ENCODE results near the gene CAPN7.
"Not testable (repeated sequence)": the region's sequence is repeated elsewhere in the genome, so short reads cannot be mapped to it uniquely, and the experiment has no call there.

The CAPN7 gene

GRCh38 chr3:15181511-15181910 lies 24.5 kb upstream of the CAPN7 start:
- DNase-seq (ENCODE audit: extremely low spot score): no peak
- CTCF ChIA-PET: interaction anchor here (1.9 kb wide), 1 partner anchor 21 kb away, joined by 8 read pairs; no protein-coding TSS in a partner anchor
- POLR2A ChIA-PET: no interaction called here
- TF ChIP-seq CTCF (IDR thresholded peaks at IDR 0.05; ENCODE audit: control extremely low read depth, extremely low read depth, low read depth, missing control alignments): no peak

- TF ChIP-seq CTCF (IDR thresholded peaks at IDR 0.05; ENCODE audit: control extremely low read depth, extremely low read depth, low read depth, missing control alignments): no peak
- ChIA-PET CTCF (interaction anchor here (1.0 to 1.9 kb wide), 3 partner anchors 17 to 23 kb away, joined by 4 to 8 read pairs (median 6); partner anchors contain the start of gene CAPN7), POLR2A (no interaction called here)
- no peak for DNase-seq (ENCODE audit: extremely low spot score)
Observed at GRCh38 chr3:15181963-15182362, 24.1 kb upstream of the CAPN7 start.

- ChIA-PET CTCF (interaction anchor here (1.5 to 1.9 kb wide), 2 partner anchors 19 to 22 kb away, joined by 6 to 8 read pairs; partner anchors contain the start of gene CAPN7), POLR2A (no interaction called here)
- no peak for TF ChIP-seq CTCF (IDR thresholded peaks at IDR 0.05; ENCODE audit: control extremely low read depth, extremely low read depth, low read depth, missing control alignments)
- DNase-seq (ENCODE audit: extremely low spot score): no peak
Observed at GRCh38 chr3:15183011-15183410, 23.0 kb upstream of the CAPN7 start.

- POLR2A ChIA-PET: no interaction called here
- CTCF ChIA-PET: interaction anchor here (0.7 to 2.2 kb wide), 7 partner anchors 11 to 77 kb away, joined by 3 to 15 read pairs (median 4); partner anchors contain the start of gene CAPN7
- DNase-seq (ENCODE audit: extremely low spot score): no peak
- no peak for TF ChIP-seq CTCF (IDR thresholded peaks at IDR 0.05; ENCODE audit: control extremely low read depth, extremely low read depth, low read depth, missing control alignments)
Observed at GRCh38 chr3:15185404-15185803, 20.6 kb upstream of the CAPN7 start.

GRCh38 chr3:15186101-15186476 lies 20.0 kb upstream of the CAPN7 start:
- ChIA-PET CTCF (interaction anchor here (1.2 to 2.2 kb wide), 3 partner anchors 17 to 78 kb away, joined by 3 to 15 read pairs (median 5); partner anchors contain the start of gene CAPN7), POLR2A (no interaction called here)
- TF ChIP-seq CTCF (IDR thresholded peaks at IDR 0.05; ENCODE audit: control extremely low read depth, extremely low read depth, low read depth, missing control alignments): no peak
- DNase-seq (ENCODE audit: extremely low spot score): no peak

- DNase-seq (ENCODE audit: extremely low spot score); POLR2A ChIA-PET: not testable (repeated sequence)
- CTCF ChIA-PET: interaction anchor here (1.2 to 2.2 kb wide), 3 partner anchors 16 to 78 kb away, joined by 3 to 15 read pairs (median 5); partner anchors contain the start of gene CAPN7
Observed at GRCh38 chr3:15186477-15187164, 19.4 kb upstream of the CAPN7 start.

GRCh38 chr3:15197340-15198029 lies 8.6 kb upstream of the CAPN7 start:
- POLR2A ChIA-PET: no interaction called here
- CTCF ChIA-PET: interaction anchor here (1.1 to 4.8 kb wide), 6 partner anchors 7 to 208 kb away, joined by 3 to 34 read pairs (median 5); partner anchors contain the start of gene CAPN7
- DNase-seq (ENCODE audit: extremely low spot score): no peak
- TF ChIP-seq CTCF (IDR thresholded peaks at IDR 0.05; ENCODE audit: control extremely low read depth, extremely low read depth, low read depth, missing control alignments): no peak

Measured in GM10248 (cell line).